NOMO-1 treated with DMSO at 0.1 percent for 48 hours (cell line): ENCODE measurements around the gene MEGF10.

Experiments used
- DNase-seq: peaks from one replicate; lab custom pipeline; 2025; ENCODE audit not compliant: unreplicated experiment; lab: John Stamatoyannopoulos, UW

MEGF10 gene

GRCh38 chr5:127324756-127325155 is 34.2 kb downstream of the MEGF10 start:
- DNase-seq: no peak

DNA sequence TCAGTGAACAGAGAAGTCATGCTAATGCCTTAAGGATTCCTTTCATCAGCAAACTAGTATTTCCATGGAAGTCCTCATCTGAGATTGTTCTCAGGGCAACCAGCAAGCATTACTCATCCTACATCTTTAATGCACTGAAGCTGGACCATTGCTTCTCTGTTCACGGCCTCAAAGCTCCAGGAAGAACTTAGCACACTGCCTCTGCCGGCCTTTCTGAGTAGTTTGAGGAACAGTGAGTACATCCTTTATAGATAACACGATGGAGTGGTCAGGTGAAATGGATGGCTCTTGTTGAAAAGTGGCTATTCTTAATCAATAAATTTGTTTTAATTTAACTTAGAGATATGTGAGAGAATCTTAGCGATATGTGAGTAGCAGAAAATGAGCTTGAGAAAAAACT is 35.8 kb downstream of the MEGF10 start:
- no peak for DNase-seq

- DNase-seq: no peak
These were observed 36.6 kb downstream of the MEGF10 start for GRCh38 chr5:127326976-127327755.

DNA sequence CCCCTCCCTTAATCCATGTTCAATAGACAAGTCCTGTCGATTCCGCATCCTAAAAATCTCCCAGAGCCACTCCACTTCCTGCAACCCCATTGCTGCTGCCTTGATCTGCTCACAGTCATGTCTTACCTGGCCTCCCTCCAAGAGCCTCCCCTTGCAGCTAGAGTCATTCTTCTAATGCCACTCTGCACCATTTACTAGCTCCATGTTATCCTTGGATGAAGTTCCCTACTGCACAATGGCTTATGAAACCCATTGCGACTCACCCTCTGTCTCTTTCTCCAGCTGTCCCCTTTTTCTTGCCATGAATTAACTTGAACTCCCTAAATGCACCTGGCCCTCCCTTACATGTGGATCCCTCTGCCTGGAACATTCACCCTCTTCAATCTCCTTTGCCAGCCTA is 39.5 kb downstream of the MEGF10 start:
- no peak for DNase-seq

DNA sequence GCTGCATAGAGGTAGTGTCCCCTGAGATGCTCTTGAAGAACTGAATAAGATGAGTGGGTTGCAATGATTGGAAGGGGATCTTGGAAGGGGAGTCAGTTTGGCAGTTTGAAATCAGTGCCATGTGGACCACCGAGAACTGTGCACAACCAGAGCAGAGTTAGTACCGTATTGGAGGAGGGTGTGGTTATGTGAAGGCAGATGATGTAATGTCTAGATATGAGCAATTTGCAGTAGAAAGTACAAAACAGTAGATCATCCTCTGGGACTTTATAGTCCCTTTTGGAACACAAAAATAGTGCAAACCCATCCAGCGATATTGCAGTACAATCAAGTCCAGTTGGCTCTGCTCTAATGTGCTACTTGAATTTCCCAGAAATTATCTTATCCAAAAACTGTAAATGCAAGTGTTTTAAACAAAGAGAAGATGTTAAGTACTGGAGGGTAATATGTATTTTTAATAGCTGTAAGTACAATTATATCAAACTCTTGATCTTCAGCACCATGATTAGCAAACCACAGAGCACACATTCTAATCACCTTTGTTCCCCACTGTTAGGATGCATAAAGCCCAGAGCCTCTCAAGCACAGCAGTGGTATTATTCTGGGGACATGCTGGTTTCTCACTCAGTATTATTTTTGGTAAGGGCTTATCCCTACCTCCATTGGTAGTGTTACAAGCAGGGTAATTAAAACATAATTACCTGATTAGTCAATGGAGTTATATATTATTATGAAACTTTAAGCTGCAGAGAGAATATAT is 41.5 kb downstream of the MEGF10 start:
- DNase-seq: no peak

GRCh38 chr5:127333483-127333882 is 42.9 kb downstream of the MEGF10 start:
- no peak for DNase-seq

GRCh38 chr5:127335381-127335780 is 44.8 kb downstream of the MEGF10 start:
- DNase-seq: no peak

DNA sequence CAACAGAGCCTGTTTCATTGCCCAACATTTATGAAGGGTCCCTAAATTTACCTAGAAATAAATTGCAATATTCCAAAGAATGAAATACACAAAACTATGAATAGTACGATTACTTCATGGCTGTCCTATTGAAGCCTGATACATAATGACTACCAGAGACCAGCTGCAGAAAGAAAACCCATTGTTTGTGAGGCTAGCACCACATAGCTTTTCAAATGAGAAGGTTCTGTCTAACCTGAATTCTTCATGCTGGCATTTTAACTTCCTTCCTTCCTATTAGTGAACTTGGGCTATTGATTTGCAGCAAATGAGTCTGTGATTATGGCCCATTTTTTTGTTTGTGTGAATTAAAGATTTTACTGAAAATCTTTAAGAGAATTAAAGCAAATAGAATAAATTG is 47.3 kb downstream of the MEGF10 start:
- no peak for DNase-seq

DNA sequence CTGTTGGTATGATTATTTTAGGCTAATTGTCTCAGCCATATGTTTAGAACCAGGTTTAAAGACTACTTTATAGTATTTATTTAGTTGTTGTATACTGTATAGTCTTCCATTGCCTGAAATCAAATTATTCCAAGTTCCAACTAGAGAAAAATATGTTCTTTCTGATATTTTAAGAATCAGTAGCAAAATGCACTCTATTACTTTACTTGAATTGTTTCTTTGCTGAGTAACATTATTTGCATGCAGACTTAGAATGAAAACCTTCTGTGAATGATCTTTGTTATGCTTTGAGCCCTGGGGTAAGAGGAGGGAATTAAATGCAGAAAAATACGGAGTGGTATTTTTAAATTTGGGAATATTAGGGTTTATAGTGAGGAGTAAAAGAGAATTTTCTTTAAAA is 47.9 kb downstream of the MEGF10 start:
- DNase-seq: no peak

DNA sequence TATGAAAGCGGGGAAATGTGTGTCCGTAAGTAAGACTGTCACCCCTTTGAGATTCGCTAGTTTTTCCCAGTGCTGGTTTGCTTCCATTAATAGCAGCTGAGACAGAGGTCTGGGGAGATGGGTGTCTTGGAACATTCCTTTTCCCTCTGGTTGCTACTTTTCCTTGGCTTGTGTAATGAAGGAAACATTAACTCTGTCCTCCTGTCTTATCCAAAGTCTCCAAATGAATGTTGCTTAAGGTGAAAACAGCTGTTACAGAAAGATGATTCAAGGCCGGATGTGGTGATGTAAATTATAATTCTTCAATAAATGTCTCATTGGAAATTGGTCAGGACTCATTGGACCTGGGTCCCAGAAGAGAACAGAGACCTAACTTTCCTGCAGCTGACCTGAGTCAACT is 50.0 kb downstream of the MEGF10 start:
- DNase-seq: no peak

DNA sequence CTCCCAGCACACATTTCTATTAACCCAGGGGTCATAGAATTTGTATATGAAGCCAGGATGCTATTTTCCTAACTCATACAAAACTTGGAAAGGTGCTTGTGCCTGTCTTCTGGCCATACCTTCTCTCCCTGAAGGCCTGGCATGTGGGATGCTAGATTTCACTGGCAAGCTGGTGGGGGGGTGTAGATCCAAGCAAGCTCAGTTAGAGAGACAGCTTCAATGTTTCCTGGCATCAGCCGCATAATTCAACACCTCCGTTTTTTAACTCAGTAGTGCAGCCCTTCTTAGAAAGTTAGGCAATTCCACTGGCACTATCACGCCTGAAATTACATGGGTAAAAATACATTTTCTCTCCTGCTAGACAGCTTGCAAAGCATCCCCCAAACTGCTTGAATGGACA is 51.8 kb downstream of the MEGF10 start:
- no peak for DNase-seq

DNA sequence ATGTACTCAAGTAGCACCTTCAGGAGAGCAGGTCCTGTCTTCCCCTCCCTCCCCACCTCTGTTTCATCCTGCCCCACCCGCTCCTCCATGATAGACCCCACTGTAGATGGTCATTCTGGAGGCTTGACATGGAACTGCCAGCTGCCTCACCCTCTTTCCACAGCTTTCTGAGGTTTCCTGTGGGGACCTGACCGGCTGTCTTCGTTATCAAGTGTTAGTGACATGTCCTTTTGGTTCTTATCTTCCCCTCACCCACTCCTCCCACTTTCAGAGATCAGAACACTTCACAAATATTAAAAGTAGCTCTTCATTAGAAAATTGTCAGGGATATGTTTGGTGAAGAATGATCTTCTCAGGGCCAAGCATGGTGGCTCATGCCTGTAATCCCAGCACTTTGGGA is 52.7 kb downstream of the MEGF10 start:
- DNase-seq: no peak

DNA sequence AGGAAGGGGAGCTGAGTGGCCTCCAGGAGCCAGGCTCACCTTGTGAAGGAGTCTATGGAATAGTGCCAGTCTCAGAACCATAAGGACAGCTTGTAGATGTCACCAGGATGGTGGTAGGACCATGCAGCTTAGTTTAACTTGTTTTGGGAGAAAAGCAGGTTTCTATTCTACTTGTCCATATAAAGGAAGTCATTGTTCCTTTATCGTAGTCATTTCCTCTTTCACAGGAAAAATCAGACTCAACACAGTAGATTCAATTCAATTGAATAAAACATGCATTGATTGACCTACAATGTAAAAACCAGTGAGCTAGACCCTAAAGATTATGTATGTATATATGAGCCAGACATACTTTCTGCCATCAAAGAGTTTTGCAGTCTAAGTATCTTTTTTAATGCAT is 53.3 kb downstream of the MEGF10 start:
- DNase-seq: no peak

DNA sequence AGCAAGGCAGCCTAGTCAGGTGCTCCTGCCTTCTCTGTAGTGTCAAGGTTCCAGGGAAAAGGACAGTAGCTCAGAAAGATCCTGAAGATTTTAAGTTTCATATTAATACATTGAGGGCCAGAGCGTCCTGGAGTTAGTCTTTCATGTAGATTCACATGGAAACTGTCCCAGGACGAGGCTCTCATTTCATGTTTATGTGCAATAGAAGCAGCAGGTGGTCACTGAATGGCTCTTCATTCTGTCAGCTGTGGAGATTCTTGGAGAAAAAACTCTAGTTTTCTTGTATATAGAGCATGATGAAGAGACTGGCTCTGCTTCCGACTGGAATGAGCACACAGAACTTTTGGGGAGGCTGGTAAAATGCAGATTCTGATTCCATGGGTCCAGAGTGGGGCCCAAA is 54.3 kb downstream of the MEGF10 start:
- no peak for DNase-seq

DNA sequence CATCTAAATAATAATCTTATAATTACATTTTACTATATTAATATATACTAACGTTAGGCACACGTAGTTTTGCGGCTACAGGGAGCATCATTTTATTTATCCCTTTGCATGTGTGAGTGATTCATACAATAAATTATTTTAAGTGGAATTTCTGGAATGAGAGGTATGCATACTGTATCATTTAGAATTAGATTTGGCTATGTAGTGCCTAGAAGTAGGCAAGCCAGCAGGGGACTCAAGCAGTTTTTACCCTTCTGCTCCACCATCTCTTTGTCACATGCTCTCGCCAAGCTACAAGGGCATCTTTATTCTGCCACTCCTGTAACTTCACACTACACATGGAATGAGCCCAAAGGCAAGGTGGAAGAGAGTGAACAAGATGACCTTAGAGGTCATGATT is 60.8 kb downstream of the MEGF10 start:
- no peak for DNase-seq

DNA sequence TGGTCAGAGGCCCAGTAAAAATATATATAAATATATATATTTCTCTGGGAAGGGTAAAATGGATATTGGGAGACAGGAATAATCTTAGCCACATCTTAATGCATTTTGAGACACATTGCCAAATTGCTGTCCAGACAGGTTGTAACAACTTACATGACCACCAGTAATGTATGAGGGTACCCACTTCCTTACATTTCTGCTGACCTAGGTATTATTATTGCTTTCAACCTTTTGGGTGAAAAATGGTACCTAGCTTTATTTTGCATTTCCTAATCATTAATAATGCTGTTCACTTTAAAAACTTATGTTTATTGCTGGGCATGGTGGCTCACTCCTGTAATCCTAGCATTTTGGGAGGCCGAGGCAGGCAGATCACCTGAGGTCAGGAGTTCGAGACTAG is 61.5 kb downstream of the MEGF10 start:
- no peak for DNase-seq

GRCh38 chr5:127353327-127353726 is 62.7 kb downstream of the MEGF10 start:
- DNase-seq: no peak

GRCh38 chr5:127353796-127354195 is 63.2 kb downstream of the MEGF10 start:
- no peak for DNase-seq

DNA sequence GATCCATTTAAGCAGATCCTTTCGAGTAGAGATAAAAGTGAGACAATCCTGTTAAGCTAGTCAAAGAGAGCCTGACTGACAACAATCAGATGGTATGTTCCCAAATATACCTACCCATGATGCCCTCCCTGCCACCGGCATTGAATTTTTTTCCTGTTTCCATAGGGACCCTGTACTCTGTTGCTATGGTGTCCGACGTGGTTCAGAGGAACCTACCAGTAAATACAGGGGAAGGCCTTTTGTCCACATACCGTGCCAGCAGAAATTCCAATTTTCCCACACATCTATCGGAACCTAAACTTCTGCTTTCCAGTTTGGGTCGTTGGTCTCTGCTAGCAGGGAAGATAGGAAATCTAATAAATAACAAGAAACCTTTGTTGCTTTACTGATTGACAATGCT is 64.7 kb downstream of the MEGF10 start:
- no peak for DNase-seq

DNA sequence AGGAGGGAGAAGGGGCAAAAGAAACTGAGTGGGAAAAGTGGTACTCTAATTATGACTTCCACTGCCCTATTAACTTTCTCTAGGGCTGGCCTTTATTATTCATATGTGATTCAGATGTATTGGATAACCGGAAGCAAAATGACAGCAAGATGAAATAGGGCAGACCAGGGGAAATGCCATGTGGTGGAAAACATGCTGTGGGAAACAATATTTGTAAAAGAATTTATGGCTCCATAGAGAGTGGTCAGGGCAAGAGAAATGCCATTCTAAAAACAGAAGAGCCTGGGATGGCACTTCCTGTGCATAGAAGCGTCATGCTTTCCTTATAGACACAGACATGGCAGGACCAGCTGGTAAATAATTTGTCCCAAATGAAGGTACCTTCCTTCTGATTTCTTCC is 67.7 kb downstream of the MEGF10 start:
- DNase-seq: no peak

GRCh38 chr5:127358740-127359139 is 68.1 kb downstream of the MEGF10 start:
- no peak for DNase-seq

DNA sequence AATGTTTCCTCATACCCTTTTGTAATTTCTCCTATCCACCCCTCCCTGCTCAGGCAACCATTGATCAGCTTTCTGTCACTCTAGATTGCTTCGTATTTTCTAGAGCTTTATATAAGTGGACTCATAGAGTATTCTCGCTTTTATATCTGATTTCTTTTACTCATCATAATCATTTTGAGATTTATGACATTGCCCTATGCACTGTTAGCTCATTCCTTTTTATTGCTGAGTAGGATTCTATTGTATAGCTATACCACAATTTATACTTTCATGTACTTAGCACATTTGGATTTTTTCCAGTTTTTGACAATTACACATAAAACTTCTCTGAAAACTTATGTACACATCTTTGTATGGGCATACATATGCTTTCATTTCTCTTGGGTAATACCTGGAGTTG is 68.9 kb downstream of the MEGF10 start:
- DNase-seq: no peak

DNA sequence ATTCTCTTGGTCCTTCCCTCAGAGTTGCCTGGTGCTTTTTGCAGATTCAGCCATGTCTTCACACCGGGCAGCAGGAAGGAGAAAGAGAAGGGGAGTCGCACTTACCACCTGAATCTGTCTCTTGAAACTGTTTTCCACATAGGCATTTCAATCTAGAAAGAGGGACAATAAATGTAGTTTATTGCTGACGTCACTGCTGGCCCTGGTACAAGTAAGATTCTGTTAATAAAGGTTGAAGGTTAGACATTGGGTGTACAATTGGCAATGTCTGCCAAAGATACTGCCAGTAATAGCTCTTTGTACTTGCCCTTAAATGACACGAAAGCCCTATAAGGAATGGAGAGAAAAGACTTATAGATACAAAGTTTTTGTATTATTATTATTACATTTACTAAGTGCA is 72.8 kb downstream of the MEGF10 start:
- no peak for DNase-seq
